IMR-90 (cell line): Measurements from ENCODE around the gene LLCFC1.

Experiments
- POLR2A ChIP-seq: IDR thresholded peaks from 2 replicates; pipeline ENCODE4 v1.6.1; 2012; ENCODE audit warnings: mild to moderate bottlenecking, low read depth, low read length
- TF ChIP-seq, protein P1 (sequence below): conservative IDR thresholded peaks from 2 replicates; pipeline ENCODE4 v1.5.1; 2012; ENCODE audit warnings: mild to moderate bottlenecking, low read depth, low read length, improper control_type of control experiment
- TF ChIP-seq, protein P2 (sequence below): fragments of 150-350 bp; IDR thresholded peaks from 2 replicates; pipeline ENCODE4 v1.6.1; 2016; ENCODE audit warnings: low read depth, mild to moderate bottlenecking, low read length, moderate library complexity, borderline replicate concordance

DNA sequence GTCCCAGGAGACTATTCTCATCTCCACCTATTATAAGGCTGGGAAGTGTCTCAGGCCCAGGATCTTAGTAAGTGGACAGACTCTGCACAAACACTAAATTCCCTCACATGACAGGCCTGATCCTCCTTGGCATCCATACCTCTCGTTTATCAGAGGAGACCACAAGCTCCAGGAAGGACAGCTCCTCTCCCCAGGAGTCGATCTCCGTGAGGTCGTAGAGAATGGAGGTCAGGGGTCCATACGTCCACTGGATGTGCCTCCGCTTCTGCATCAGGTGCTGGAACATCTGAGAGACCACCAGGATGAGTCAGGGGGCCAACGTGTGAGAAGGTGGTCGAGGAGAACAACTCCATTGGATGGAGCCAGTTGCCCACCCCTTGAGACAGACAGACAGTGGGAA lies 11.3 kb upstream of the LLCFC1 start:
- TF ChIP-seq, protein P1, sequence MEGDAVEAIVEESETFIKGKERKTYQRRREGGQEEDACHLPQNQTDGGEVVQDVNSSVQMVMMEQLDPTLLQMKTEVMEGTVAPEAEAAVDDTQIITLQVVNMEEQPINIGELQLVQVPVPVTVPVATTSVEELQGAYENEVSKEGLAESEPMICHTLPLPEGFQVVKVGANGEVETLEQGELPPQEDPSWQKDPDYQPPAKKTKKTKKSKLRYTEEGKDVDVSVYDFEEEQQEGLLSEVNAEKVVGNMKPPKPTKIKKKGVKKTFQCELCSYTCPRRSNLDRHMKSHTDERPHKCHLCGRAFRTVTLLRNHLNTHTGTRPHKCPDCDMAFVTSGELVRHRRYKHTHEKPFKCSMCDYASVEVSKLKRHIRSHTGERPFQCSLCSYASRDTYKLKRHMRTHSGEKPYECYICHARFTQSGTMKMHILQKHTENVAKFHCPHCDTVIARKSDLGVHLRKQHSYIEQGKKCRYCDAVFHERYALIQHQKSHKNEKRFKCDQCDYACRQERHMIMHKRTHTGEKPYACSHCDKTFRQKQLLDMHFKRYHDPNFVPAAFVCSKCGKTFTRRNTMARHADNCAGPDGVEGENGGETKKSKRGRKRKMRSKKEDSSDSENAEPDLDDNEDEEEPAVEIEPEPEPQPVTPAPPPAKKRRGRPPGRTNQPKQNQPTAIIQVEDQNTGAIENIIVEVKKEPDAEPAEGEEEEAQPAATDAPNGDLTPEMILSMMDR, result no peak
- TF ChIP-seq, protein P2, sequence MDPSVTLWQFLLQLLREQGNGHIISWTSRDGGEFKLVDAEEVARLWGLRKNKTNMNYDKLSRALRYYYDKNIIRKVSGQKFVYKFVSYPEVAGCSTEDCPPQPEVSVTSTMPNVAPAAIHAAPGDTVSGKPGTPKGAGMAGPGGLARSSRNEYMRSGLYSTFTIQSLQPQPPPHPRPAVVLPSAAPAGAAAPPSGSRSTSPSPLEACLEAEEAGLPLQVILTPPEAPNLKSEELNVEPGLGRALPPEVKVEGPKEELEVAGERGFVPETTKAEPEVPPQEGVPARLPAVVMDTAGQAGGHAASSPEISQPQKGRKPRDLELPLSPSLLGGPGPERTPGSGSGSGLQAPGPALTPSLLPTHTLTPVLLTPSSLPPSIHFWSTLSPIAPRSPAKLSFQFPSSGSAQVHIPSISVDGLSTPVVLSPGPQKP, result no peak
- TF ChIP-seq POLR2A, result no peak
